Endothelial cell of umbilical vein (primary cell): Measurements from ENCODE around the gene VAMP2. TPM values are rescaled to one million over a fixed set of nuclear protein-coding genes. Genes with fewer than 3 reads are reported as not detected.

Source experiments
- BruUV-seq: library from RNA; stranded (reverse); fragments of 400-500 nt; replicated peaks from 2 replicates; lab custom pipeline; 2021; lab: Mats Ljungman, UMichigan
- CTCF ChIA-PET: fragments of 300-600, 350-600 bp; sonication (Branson Sonifier 250); formaldehyde crosslinking; loops from one replicate; lab custom pipeline; 2021; ENCODE audit warnings: antibody characterized with exemption, inconsistent platforms; lab: Charles Lee
- POLR2A ChIA-PET: fragments of 300-600, 350-600 bp; sonication (Branson Sonifier 250); formaldehyde crosslinking; loops from one replicate; lab custom pipeline; 2021; ENCODE audit warnings: antibody characterized with exemption, inconsistent platforms; lab: Charles Lee
- DNase-seq: peaks from one replicate; pipeline ENCODE4 v3.0.0-alpha.2; 2011; ENCODE audit warnings: low read depth, low spot score
- FAIRE-seq: peaks from 2 replicates; lab custom pipeline; 2011; peaks lifted over from hg19 to GRCh38; lab: Jason Lieb, UNC
- H2AFZ ChIP-seq: 2 replicates; pipeline ENCODE4 v1.6.0; 2012; ENCODE audit warnings: low read depth, low read length, control low read depth, inconsistent platforms
- H3K27ac ChIP-seq: 2 replicates; pipeline ENCODE4 v1.5.1; 2011; ENCODE audit warnings: low read depth, mild to moderate bottlenecking, control low read depth, low read length, moderate library complexity; ENCODE audit not compliant: insufficient read depth
- H3K27me3 ChIP-seq, 2 experiments: 2 replicates each; pipeline versions ENCODE4 v1.6.0 to v1.6.1; 2011; ENCODE audit warnings: low read length in 2 of 2, mixed read lengths in 1 of 2; ENCODE audit not compliant: control insufficient read depth in 2 of 2, insufficient read depth in 2 of 2
- H3K36me3 ChIP-seq, 2 experiments: 2 replicates in 1 of 2; 3 replicates in 1 of 2; pipeline ENCODE4 v1.5.1; 2011; ENCODE audit warnings: low read length in 2 of 2, mild to moderate bottlenecking in 1 of 2, moderate library complexity in 1 of 2; ENCODE audit not compliant: control insufficient read depth in 2 of 2, insufficient read depth in 2 of 2; ENCODE audit errors: extremely low read depth in 1 of 2
- H3K4me1 ChIP-seq: 3 replicates; pipeline ENCODE4 v1.5.1; 2011; ENCODE audit warnings: mild to moderate bottlenecking, low read length; ENCODE audit not compliant: control insufficient read depth, insufficient read depth; ENCODE audit errors: extremely low read depth
- H3K4me2 ChIP-seq: 2 replicates; pipeline ENCODE4 v1.6.1; 2011; ENCODE audit warnings: low read length, control low read depth, mixed read lengths; ENCODE audit not compliant: insufficient read depth
- H3K4me3 ChIP-seq, 3 experiments: fragments of 200-600 bp in 1 of 3; sonication (generic), shearing (Covaris generic) in 1 of 3; replicated peaks in 1 of 3; 2 replicates each; pipeline ENCODE4 v1.5.1; 2011 to 2016; ENCODE audit warnings: control low read depth in 3 of 3, low read length in 3 of 3, mild to moderate bottlenecking in 2 of 3, inconsistent platforms in 1 of 3, low read depth in 1 of 3, moderate library complexity in 1 of 3; ENCODE audit not compliant: insufficient read depth in 1 of 3
- H3K79me2 ChIP-seq: 2 replicates; pipeline ENCODE4 v1.6.0; 2012; ENCODE audit warnings: low read length, inconsistent platforms; ENCODE audit not compliant: control insufficient read depth, insufficient read depth
- H3K9ac ChIP-seq: replicated peaks from 2 replicates; pipeline ENCODE3; 2011; ENCODE audit warnings: low read length, control low read depth; ENCODE audit not compliant: insufficient read depth; ENCODE audit errors: extremely low read depth
- H3K9me1 ChIP-seq: replicated peaks from 3 replicates; pipeline ENCODE4 v1.6.0; 2011; ENCODE audit warnings: mild to moderate bottlenecking, low read length; ENCODE audit not compliant: control insufficient read depth, insufficient read depth; ENCODE audit errors: extremely low read depth
- H3K9me3 ChIP-seq: replicated peaks from 2 replicates; pipeline ENCODE4 v1.5.1; 2012; ENCODE audit warnings: low read length, inconsistent platforms; ENCODE audit not compliant: control insufficient read depth, insufficient read depth
- H4K20me1 ChIP-seq: replicated peaks from 2 replicates; pipeline ENCODE3; 2011; ENCODE audit warnings: mild to moderate bottlenecking, low read length; ENCODE audit not compliant: control insufficient read depth, insufficient read depth; ENCODE audit errors: extremely low read depth
- EZH2 ChIP-seq: IDR thresholded peaks from 2 replicates; pipeline ENCODE4 v1.6.1; 2012; ENCODE audit warnings: borderline replicate concordance, low read depth, mild to moderate bottlenecking, moderate library complexity, low read length, inconsistent platforms; ENCODE audit not compliant: severe bottlenecking
- GATA2 ChIP-seq: IDR thresholded peaks from 2 replicates; pipeline ENCODE4 v1.7.0; 2011; ENCODE audit warnings: low read depth, mild to moderate bottlenecking, moderate library complexity, mixed read lengths, low read length; ENCODE audit not compliant: insufficient read length, insufficient read depth
- JUN ChIP-seq: IDR thresholded peaks from 2 replicates; pipeline ENCODE4 v1.6.1; 2011; ENCODE audit warnings: borderline replicate concordance, low read depth; ENCODE audit not compliant: insufficient read length, insufficient read depth
- MAX ChIP-seq: IDR thresholded peaks from 2 replicates; pipeline ENCODE4 v1.6.1; 2011; ENCODE audit not compliant: insufficient read depth, insufficient read length
- MYC ChIP-seq: IDR thresholded peaks from one replicate; pipeline ENCODE4 v1.6.1; 2011; ENCODE audit warnings: mild to moderate bottlenecking, low read depth, low read length
- POLR2A ChIP-seq: IDR thresholded peaks from 2 replicates; pipeline ENCODE4 v1.6.1; 2012; ENCODE audit warnings: low read depth, mild to moderate bottlenecking, control low read depth, low read length
- POLR2AphosphoS5 ChIP-seq: IDR thresholded peaks from 2 replicates; pipeline ENCODE4 v1.6.1; 2012; ENCODE audit warnings: low read depth, mild to moderate bottlenecking, control low read depth, low read length, moderate library complexity; ENCODE audit not compliant: insufficient read depth
- dilution Hi-C: fragments of 300-500 bp; cut with MboI; formaldehyde crosslinking; loops from one replicate; pipeline ENCODE4 v1.15.0; 2019; ENCODE audit warnings: low sequenced_read_pairs; ENCODE audit not compliant: extremely low pct_ligation_motif_present
- intact Hi-C: fragments of 100-400 bp; cut with micrococcal nuclease; formaldehyde crosslinking; loops from one replicate; pipeline ENCODE4 v1.10.0; 2022
- polyA plus RNA-seq, 4 experiments: library from polyadenylated mRNA; depleted of rRNA in 3 of 4; stranded (reverse) in 3 of 4; unstranded in 1 of 4; fragments of >200 nt; gene quantifications; 2 replicates each; pipeline versions ENCODE4 v1.2.1 to v1.2.3, GENCODE V29; 2011 to 2012; ENCODE audit warnings: missing spikeins in 1 of 4
- total RNA-seq: library from RNA; stranded (reverse); gene quantifications from 2 replicates; pipeline ENCODE4 v1.2.3, GENCODE V29; 2021
- TF ChIP-seq, protein P1 (sequence below), 2 donors: IDR thresholded peaks; 1 replicate in 1 of 2; 2 replicates in 1 of 2; pipeline ENCODE4 v1.5.1; 2011; ENCODE audit warnings: low read length in 2 of 2, mild to moderate bottlenecking in 2 of 2, moderate library complexity in 2 of 2, control low read depth in 1 of 2, inconsistent platforms in 1 of 2, low read depth in 1 of 2; ENCODE audit not compliant: insufficient read depth in 1 of 2; ENCODE audit errors: extremely low read depth in 1 of 2

VAMP2 gene
- total and polyA plus RNA-seq, 2 donors (not counting 3 experiments of a cell fraction or from before 2014, with no cell fraction given) = 35.9 to 38.0 TPM

GRCh38 chr17:8190506-8190905 lies 27.8 kb upstream of the VAMP2 start:
- H3K9me3 ChIP-seq = no peaks in the 10 kb centered on the region
- no peaks in the 10 kb centered on the region for H3K27me3 ChIP-seq
- H3K4me2 ChIP-seq = peak overlapping the region; percentile 70
- no peak for TF ChIP-seq POLR2A
- no peak for TF ChIP-seq MAX
- TF ChIP-seq JUN = no peak
- no peak for TF ChIP-seq POLR2AphosphoS5
- no peak for TF ChIP-seq EZH2
- TF ChIP-seq GATA2 = no peak
- no peak for TF ChIP-seq MYC
- TF ChIP-seq, protein P1, sequence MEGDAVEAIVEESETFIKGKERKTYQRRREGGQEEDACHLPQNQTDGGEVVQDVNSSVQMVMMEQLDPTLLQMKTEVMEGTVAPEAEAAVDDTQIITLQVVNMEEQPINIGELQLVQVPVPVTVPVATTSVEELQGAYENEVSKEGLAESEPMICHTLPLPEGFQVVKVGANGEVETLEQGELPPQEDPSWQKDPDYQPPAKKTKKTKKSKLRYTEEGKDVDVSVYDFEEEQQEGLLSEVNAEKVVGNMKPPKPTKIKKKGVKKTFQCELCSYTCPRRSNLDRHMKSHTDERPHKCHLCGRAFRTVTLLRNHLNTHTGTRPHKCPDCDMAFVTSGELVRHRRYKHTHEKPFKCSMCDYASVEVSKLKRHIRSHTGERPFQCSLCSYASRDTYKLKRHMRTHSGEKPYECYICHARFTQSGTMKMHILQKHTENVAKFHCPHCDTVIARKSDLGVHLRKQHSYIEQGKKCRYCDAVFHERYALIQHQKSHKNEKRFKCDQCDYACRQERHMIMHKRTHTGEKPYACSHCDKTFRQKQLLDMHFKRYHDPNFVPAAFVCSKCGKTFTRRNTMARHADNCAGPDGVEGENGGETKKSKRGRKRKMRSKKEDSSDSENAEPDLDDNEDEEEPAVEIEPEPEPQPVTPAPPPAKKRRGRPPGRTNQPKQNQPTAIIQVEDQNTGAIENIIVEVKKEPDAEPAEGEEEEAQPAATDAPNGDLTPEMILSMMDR (IDR thresholded peaks at IDR 0.05; ENCODE audit: extremely low read depth in 1 of 2, insufficient read depth in 1 of 2, low read depth in 1 of 2, low read length in 2 of 2) = no peak
- no peaks in the 10 kb centered on the region for H4K20me1 ChIP-seq
- intact Hi-C loops (no loop called here), dilution Hi-C loops (no loop called here)
- FAIRE-seq (no peak), DNase-seq (no peak)
- no peaks in the 10 kb centered on the region for H3K9me1 ChIP-seq
- peak overlapping the region; percentile 65 for H2AFZ ChIP-seq
- peaks cover 27% of the 10 kb centered on the region for H3K4me1 ChIP-seq
- no peak overlapping the region for H3K9ac ChIP-seq
- H3K27ac ChIP-seq = no peak overlapping the region
- peaks cover 8% of the 10 kb centered on the region for H3K79me2 ChIP-seq
- BruUV-seq = no TSS peak
- CTCF ChIA-PET = interaction anchor here (0.5 to 4.3 kb wide), 9 partner anchors 9 to 473 kb away, joined by 3 to 34 read pairs (median 4); partner anchors contain the start of gene AURKB
- peak overlapping the region in 2 of 3 experiments; percentile 3 to 39 for H3K4me3 ChIP-seq
- POLR2A ChIA-PET = interaction anchor here (0.6 to 1.4 kb wide), 6 partner anchors 8 to 58 kb away, joined by 3 to 16 read pairs (median 4); partner anchors contain the start of genes AURKB and CTC1
- H3K36me3 ChIP-seq = no peaks in the 10 kb centered on the region
